HEK293T (cell line): ENCODE data around the gene TBC1D20.

Experiments
- FOXM1 ChIP-seq: fragments of 450-650 bp; IDR thresholded peaks from 2 replicates; pipeline ENCODE4 v1.6.1; 2017; ENCODE audit warnings: mild to moderate bottlenecking, borderline replicate concordance
- HDGF ChIP-seq: fragments of 450-650 bp; IDR thresholded peaks from 2 replicates; pipeline ENCODE4 v1.6.1; 2017; ENCODE audit warnings: antibody characterized with exemption, borderline replicate concordance
- NFRKB ChIP-seq: fragments of 450-650 bp; IDR thresholded peaks from 2 replicates; pipeline ENCODE4 v1.6.1; 2016; ENCODE audit warnings: mild to moderate bottlenecking, moderate library complexity
- SP1 ChIP-seq: fragments of 450-650 bp; IDR thresholded peaks from 2 replicates; pipeline ENCODE4 v1.6.1; 2017

- no peak for TF ChIP-seq SP1
- TF ChIP-seq NFRKB = no peak
- TF ChIP-seq FOXM1 = no peak
- TF ChIP-seq HDGF = no peak
These were observed 59.8 kb downstream of the TBC1D20 start for GRCh38 chr20:402496-402885.
